ENCODE measurements around the gene BMPER.

GRCh38 chr7:34104115-34104514 lies 198.8 kb downstream of the BMPER start:
- TF ChIP-seq, protein P1, sequence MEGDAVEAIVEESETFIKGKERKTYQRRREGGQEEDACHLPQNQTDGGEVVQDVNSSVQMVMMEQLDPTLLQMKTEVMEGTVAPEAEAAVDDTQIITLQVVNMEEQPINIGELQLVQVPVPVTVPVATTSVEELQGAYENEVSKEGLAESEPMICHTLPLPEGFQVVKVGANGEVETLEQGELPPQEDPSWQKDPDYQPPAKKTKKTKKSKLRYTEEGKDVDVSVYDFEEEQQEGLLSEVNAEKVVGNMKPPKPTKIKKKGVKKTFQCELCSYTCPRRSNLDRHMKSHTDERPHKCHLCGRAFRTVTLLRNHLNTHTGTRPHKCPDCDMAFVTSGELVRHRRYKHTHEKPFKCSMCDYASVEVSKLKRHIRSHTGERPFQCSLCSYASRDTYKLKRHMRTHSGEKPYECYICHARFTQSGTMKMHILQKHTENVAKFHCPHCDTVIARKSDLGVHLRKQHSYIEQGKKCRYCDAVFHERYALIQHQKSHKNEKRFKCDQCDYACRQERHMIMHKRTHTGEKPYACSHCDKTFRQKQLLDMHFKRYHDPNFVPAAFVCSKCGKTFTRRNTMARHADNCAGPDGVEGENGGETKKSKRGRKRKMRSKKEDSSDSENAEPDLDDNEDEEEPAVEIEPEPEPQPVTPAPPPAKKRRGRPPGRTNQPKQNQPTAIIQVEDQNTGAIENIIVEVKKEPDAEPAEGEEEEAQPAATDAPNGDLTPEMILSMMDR (IDR thresholded peaks at IDR 0.05) = no peak
- no peak for TF ChIP-seq POLR2A (IDR thresholded peaks at IDR 0.05)

Data from testis (tissue), 2 donors.